Germinal center (tissue), 1 donor: ENCODE measurements around the gene CALR3.
"Not testable (repeated sequence)": the region's sequence is repeated elsewhere in the genome, so short reads cannot be mapped to it uniquely, and the experiment has no call there.

Experiments used
- DNase-seq: peaks from one replicate; pipeline ENCODE4 v3.0.0; 2012; ENCODE audit warnings: mixed read lengths, low spot score

The CALR3 gene

DNA sequence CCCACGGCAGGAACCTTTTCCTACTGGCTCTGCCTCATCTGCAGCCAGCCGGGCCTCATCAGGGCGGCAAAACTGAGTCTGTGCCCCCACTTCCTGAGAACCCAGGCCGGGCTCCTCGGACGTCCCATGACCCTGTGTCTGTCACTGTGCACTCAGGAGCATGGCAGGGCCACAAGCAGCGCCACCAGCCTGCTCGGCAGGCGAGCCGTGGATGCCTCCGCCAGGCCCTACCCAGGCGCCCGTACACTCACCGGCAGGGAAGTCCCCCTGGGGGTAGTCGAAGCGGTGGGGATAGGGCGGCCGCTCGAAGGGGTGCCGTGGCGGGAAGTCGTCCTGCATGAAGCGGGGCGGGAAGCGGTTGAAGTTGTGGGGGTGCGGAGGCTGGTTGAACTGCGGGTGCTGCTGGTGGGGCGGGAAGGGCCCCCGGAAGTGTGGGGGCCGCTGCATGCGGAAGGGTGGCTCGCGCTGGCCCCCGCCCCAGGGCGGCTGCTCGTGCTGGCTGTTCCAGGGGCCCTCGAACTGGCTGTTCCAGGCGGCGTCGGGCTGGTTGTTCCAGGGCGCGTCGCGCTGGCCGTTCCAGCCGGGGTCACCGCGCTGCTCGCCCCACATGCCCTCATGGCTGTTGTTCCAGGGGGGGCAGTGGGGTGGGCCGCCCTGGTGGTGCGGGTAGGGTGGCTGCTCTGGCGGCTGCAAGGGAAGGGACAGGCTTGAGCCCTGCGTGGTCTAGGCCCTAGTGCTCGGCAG is 29.2 kb upstream of the CALR3 start:
- no peak for DNase-seq

DNA sequence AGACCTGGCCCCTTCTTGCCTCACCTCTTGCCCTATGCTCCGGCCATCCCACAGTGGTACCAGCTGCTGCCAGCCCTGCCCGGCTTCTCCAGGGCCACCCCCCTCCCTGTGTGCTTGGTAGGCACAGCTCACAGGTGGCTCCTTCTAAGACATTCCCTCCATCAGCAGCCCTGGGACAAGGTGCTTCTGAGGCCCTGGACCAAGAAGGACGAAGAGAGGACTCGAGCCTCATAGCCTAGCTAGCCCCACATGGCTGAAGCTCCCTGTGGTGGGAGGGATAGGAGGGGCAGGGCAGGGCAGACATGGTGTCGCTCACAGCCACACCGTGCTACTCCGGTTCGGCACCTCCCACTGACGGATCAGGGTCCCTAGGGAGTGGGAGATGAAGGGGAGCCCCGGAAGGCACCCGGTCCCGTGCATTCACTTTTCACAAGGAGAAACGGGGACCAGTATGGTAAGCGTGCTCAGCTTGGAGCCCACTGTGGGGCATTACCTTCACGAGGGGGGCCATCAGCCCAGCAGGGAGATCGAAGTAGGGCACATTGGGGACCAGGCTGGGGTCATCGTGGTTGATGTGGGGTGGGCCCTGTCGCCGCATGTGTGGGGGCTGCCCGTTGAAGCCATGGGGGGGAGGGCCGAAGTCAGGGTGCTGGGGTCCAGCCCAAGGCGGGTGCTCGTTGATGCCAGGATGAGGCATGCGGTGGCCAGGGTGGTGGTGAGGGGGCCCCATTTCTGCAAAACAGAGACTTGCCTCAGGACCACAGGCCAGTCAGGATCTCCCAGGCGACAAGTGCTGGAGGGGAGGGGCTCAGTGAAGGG is 26.8 kb upstream of the CALR3 start:
- no peak for DNase-seq

DNA sequence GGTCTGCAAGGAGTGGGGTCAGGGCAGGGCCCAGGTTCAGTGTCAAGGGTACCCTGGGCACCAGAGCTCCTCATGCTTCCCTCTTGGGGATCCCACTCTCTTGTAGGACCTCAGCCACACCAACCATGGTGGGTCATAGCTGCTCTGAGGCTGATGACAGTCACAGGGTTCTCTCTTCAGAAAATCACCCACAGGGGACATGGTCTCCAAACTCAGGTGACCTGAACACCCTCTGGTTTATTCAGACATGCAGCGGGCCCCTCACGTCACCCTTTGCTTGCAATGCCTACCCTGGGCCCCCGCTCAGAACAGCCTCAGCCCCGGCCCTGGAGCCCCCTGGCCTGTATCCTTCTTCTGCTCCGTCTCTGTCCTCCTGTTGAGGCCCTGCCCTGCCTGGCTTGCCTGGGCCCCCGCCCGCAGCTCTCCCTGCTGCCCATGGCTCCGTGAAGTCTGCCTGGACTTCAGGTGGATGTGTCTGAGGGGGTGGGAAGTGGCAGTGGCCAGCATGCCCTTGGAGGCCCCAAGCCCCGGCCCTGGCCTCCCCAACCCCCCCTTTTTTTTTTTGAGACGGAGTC is 25.8 kb upstream of the CALR3 start:
- DNase-seq = no peak

DNA sequence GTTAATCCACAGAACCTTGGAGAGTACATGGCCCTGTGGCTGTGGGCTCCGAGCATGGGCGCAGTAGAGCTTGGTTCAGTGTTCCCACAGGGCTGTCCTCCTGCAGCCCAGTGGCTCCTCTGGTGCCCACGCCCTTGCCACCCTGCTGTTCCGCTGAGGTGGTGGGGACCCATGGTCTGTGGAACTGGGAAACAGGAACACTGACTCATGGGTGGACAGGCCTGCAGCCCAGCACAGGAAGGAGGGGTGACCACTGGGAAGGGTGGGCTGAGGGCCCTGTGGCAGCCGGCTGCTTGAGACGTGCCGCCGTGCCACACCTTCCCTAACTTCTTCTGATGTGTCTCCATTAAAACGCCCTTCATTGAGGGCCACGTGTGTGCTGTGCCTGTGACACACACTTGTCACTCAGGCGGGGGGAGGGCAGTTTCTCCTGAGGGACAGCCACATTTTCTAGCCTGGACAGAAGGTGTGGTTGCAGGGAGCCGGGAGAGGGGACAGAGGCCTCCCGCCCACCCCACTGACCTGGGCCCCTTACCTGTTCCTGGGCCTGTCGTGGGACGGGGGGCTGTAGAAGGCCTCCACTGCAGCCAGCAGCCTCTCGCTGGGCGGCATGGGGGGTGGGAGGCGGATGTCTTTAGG is 25.1 kb upstream of the CALR3 start:
- DNase-seq = no peak

DNA sequence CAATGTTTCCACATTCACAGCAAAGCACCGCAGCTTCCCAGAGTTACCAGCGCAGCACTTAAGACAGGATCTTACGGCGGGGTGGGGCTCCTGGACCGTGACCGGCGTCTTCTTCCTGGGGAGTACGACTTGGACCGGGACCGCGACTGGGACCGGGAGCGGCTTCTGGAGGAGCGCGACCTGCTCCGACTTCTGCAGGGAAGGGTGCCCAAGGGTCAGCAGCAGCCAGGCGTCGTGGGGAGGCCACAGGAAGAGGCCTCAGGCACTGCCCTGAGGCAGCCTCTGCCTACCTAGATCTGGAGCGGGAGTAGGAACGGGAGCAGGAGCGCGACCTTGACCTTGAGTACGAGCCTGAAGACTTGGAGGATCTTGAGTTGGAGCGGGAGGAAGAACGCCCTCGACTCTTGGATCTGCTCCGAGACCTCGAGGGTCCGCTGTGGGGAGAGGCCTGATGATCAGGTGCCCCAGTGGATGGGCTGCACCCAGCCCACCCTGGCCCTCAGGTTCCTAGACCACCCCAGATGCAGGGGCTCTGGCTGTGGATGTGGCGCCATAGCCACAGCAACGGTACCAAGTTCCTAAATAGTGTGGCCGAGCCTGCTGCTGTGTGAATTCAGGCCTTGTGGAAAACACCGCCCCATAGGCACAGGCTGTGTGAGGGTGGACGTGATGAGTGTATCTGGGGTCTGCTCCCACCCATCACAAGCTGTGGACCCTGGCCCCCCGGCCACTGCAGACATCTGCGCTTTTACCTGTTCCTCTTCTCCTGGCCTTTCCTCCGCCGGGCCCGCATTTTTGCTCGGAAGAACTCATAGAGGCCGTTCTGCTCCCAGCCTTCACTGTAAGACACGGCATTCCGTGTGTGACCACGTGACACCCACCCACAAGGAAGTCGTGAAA is 24.4 kb upstream of the CALR3 start:
- DNase-seq = no peak

DNA sequence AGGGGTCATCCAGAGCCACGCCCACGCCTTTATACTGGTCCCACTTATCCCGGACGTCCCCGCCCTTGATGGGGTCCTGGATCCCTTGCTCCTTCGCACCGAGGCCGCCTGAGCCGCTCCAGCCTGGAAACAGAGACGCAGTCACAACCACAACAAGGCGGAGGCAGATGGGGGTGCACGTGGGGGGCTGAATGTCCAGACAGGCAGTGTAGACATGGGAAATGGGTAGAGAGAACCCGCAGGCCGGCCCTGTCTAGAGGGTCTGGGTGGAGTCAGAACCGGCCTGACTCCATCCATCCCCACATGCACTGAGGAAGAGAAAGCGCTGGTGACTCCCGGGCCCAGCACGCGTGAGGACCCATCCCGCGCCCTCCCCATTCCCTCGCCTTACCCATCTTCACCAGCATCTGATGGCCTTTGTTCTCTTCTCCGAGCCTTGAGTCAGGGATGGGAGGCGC is 23.3 kb upstream of the CALR3 start:
- DNase-seq = no peak

DNA sequence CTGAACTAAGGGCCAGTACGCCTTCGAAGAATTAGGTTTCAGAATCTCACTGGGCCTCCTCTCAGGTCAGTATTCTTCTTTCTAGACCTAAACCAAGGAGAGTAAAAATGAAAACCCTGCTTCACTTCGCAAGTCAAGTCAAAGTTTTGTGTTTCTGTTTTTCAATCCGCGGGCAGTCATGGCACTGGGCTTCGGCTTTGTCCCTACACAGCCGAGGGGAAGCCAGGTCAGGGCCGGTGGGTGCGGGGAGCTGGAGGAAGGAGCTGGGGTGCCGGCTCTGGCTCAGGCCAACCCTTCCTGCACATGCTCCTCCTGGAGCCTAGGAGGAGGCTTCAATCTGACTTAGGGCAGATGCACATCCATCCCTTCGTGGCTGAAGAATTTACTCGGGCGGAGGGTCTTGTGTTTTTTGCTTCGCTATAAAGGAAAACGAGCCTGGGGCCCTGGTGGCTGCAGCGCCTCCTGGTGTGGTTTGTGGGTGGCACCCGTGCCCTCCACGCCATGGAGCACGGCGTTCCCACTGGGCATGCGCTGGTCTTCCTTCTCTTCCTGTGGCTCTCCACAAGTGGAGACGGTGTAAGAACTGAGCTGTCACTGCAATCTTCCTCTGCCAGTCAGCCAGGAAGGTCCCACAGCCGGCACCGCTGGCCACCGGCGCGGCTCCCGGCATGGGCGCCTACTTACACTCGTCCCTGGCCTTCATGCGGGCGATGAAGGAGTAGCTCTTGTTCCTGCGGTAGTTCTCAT is 22.7 kb upstream of the CALR3 start:
- DNase-seq = no peak

DNA sequence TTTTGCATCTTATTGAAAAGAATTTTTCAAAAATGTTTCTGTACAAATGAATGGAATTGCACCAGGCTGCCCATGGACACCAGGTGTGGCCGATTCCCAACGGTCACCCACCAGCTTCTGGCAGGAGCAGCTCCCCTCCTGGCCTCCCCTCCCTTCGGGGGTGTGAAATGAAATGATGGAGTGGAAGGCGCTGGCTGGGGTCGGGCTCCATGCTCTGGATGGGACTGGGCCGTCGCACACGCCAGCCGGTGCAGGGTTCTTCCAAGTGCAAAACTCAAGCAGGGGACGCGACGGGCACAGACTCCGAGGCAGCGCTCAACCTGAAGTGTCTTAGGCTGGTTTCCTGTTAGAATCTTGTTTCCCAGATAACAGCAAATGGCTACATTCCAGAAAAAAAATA is 22.1 kb upstream of the CALR3 start:
- no peak for DNase-seq

DNA sequence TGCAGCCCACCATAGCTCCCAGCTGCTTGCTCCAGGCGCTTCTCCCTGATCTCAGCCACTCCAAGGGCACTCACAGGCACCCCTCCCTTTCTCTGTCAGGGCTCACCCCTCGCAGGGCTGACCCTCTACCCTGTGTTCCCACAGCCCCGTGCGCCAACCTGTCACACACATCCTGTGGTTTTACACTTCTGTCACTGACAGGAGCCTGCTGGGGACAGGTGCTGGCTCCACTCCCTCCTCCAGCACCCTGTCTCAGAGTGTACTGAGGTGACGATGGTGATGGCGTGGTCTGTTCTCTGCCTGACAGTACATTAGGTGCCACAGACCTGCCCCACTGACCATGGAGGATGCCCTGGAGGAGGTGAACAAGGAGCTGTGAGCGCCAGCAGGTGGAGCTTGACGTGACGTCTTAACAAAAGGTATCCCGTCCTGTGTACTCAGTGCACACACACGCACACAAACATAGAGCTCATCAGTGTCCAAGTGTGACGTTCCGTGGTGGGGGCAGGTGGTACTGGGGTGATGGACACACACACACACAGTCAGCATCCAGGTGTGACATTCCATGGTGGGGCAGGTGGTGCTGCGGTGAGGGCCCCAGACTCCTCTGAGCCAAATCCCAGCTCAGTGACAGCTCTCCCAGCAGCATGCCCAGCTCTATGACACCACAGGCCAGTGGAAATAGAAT is 21.1 kb upstream of the CALR3 start:
- no peak for DNase-seq

DNA sequence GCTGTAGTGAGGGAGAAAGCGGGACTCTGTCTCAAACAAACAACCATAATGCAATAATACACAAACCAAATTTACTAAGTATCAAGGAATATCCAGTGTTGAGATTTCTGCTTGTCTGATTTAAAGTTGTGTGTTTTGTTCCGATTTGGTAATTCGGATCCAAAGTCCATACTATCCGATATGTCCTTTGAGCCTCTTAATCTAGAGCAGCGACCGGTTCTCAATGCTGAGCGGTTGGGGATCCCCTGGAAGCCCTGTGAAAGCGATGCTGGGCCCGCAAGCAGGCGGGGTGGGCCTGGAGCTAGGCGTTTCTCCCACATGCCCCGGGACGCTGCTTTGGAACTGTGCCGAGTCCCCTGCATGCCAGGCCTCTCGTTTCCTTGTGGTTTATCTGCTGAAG is 20.4 kb upstream of the CALR3 start:
- DNase-seq = no peak

DNA sequence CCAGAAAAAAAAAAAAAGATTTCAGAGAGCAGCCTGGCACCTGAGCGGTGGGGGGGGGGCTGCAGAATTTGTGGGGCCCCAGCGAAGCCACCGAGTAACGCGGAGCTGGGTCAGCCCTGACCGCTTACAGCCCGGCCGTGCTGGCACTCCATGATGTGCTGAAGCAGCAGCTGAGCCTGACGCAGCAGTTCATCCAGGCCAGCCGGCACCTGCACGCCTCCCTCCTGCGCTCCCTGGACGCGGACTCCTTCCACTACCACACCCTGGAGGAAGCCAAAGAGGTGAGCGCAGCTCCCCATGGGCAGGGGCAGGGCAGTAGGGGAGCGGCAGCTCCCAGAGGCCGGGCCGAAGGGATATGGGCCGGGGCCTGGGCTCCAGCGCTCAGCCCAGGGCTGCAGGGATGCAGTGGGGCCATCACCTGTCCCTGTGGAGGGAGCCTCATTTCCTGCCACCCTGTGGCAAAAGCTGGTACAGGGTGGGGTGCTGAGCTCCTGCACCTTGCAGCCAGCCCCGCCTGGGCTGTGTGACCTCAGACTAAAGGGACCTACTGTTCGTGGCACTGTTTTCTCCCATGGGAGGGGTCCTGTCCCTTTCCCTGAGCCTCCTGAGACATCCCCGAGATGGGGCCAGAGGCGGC is 18.5 kb upstream of the CALR3 start:
- no peak for DNase-seq

DNA sequence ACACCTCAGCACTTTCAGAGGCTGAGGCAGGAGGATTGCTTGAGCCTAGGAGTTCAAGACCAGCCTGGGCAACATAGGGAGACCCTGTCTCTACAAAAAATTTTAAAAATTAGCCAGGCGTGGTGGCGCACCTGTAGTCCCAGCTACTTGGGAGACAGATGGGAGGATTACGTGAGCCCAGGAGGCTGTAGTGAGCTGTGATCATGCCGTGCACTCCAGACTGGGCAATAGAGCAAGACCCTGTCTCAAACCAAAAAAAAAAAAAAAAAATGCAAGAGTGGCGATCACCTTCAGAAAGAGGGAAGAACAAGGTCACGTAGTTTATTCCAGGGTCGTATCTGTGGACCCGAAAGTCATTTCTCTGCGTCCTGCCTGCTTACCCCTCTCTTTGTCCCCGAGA is 16.6 kb upstream of the CALR3 start:
- not testable (repeated sequence) for DNase-seq

DNA sequence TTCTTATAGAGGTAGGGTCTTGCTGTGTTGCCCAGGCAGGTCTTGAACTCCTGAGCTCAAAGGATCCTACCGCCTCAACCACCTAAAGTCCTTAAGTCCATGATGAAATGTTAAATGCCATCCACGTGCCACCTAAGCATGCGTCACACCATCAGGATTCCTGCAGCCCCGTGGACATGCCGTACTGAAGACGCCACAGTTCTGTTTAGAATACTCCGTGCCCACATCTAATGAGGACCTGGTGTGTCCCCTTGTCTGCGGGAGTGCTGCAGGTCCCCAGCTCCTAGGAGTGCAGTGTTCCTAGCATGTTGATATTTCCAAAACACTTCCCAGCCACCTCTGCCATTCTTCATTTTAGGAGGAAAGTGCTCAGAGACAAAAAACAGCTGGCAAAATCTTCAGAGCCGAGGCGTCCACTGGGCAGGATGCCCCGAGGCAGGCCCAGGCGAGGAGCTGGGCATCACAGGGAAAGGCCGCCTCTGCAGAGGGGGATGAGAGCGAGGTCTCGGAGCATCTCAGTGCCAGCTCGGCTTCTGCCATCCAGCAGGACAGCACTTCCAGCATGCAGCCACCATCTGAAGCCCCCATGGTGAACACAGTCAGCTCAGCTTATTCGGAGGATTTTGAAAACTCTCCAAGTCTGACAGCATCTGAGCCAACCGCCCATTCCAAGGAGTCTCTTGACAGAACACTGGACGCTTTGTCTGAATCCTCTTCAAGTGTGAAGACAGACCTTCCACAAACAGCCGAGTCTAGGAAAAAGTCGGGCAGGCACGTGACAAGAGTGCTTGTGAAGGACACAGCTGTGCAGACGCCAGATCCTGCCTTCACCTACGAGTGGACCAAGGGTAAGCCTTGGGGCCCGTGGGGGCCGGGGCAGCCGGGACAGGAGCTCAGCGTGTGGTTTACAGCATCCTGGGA is 13.4 kb upstream of the CALR3 start:
- DNase-seq = no peak

DNA sequence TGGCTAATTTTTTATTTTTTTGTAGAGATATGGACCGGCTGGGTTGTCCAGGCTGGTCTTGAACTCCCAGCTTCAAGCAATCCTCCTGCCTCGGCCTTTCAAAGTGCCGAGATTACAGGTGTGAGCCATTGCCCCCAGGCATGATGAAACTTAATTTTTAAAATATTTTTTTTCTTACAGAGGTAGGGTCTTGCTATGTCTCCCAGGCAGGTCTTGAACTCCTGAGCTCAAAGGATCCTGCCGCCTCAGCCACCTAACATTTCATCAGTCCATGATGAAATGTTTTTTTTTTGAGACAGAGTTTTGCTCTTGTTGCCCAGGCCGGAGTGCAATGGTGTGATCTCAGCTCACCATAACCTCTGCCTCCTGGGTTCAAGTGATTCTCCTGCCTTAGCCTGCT is 12.6 kb upstream of the CALR3 start:
- DNase-seq = no peak

DNA sequence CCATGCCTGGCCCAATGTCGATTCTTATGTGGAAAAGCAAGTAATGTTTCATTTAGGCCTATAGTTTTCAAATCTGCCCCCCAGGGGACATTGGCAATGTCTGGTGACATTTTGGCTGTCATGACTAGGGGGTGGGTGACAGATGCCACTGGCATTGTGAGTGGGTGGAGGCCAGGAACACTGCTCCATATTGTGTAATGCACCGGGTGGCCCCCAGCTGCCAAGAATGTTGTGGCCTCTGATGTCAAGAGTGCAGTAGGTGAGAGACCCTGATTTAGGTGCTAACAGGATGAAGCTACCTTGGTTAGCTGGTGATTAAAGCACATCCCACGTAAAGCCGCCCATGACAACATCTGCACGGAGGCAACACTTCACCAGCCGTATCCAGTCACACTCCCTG is 11.0 kb upstream of the CALR3 start:
- DNase-seq = no peak

DNA sequence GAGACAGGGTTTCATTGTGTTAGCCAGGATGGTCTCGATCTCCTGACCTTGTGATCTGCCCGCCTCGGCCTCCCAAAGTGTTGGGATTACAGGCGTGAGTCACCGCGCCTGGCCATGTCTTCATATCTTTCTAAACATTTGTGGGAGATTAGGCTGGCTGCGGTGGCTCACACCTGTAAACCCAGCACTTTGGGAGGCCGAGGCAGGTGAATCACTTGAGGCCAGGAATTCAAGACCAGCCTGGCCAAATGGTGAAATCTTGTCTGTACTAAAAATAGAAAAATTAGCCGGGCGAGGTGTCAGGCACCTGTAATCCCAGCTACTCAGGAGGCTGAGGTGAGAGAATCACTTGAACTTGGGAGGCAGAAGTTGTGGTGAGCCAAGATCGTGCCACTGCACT is 10.2 kb upstream of the CALR3 start:
- not testable (repeated sequence) for DNase-seq

DNA sequence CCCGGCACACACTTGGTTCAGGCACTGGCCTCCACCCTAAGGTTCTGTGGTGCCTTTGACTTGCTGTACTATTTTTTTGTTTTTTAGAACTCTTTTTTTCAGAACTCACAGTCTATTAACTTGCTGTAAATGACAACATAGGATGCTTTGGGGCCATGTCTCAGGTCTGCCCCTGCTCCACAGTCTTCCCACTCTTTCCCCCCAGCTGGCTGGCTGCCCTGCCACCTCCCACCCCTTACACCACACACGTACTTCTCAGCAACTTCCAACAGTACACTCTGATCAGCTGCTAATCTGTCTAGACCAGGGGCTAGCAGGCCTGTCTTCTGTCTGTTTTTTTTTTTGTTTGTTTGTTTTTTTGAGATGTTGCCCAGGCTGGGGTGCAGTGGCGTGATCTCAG is 8.3 kb upstream of the CALR3 start:
- DNase-seq = no peak

DNA sequence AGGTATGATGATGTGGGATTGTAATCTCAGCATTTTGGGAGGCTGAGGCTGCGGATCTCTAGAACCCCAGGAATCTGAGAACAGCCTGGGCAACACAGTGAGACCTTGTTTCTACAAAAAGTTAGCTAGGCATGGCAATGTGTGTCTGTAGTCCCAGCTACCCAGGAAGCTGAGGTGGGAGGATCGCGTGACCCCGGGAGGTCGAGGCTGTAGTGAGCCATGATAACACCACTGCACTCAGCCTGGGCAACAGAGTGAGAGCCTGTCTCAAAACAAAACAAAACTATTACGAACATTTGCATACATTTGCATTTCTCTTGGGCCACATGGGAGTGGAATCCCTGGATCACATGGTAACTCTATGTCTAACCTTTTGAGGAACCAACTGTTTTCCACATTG is 1.9 kb upstream of the CALR3 start:
- no peak for DNase-seq

DNA sequence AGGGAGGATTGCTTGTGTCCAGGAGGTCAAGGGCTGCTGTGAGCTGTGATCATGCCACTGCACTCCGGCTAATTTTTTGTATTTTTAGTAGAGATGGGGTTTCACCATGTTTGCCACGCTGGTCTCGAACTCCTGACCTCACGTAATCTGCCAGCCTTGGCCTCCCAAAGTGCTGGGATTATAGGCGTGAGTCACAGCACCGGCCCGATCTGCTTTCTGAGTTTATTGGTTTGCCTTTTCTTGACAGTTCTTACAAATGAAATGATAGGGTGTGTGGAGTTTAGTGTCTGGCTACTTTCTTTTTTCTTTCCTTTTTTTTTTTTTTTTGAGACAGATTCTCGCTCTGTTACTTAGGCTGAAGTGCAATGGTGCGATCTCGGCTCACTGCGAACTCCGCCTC is 1.1 kb upstream of the CALR3 start:
- DNase-seq = no peak
